ENCODE results near the gene MRTO4.

DNA sequence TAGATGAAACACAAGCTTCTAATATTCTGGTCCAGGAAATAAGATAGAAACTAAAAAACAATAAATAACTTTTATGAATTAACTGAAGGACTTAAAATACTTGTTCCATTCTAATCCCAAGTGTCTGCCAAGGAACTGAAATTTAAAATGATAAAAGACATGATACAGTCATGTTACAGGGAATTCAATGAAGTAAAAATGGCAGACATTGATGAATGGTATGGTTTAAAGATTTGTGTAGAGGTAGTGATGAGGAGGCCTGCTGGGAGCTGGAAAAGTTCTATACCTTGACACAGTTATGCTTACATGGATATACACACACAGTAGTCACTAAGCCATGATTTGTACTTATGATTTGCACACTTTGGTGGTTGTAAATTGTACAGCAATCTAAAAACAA, 39.4 kb upstream of the MRTO4 start:
- TF ChIP-seq EZH2 (IDR thresholded peaks at IDR 0.05; ENCODE audit: insufficient read depth, poor library complexity, severe bottlenecking): no peak
- TF ChIP-seq EZH2phosphoT487 (IDR thresholded peaks at IDR 0.05; ENCODE audit: insufficient read depth, low read depth): no peak

Measured in GM23248 (cell line).